ENCODE data around the gene ABHD16B.

DNA sequence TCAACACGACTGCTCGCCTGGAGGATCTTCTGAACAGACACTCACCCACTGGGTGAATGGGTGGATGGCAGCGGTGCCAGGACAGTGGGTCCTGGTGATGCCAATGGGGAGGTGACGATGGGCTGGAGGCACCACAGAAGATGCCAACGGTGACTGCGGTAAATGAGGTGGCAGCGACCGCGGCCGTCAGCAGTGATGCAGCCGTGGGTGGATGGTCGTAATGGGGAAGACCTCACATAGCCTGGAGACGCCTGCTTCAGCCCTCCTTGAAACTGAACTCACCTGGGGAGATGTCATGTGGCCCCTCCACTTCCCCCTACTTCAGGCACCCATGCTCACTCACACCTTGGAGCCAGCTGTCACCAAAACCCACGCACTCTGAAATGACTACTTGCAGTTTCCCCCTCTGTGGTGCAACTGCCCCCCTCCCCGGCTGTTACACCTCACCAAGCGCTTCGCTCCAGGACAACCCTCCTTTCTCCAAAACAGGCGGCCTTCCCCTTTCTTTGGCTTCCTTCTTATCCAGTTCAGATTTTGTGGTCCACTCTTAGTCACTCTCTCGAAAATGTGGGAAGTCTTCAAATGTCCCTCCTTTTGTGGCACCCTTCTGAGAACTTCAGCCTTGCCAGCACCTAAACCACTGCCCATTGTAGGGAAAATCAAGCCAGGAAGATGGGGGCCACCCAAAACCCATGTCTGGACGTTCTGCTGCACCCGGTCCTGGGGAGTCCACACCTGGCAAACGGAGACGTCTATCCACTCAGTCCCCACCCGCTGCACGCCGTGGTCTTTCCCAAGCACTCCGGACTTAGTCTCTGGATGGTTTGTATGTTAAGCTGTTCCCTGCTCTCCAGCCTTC lies 10.4 kb upstream of the ABHD16B start:
- TF ChIP-seq POLR2AphosphoS5 (IDR thresholded peaks at IDR 0.05) (no peak), CTCF (IDR thresholded peaks at IDR 0.05) (no peak), EP300 (IDR thresholded peaks at IDR 0.05) (no peak)

Data from stomach (tissue), 4 donors.